ENCODE data around the gene ARID1B. TPM values are rescaled to one million over a fixed set of nuclear protein-coding genes. Genes with fewer than 3 reads are reported as not detected.

ARID1B gene
- total and polyA plus RNA-seq, 8 donors: 16.2 to 68.0 (median 42.5) TPM

- no peak for TF ChIP-seq CTCF (IDR thresholded peaks at IDR 0.05)
- DNase-seq (no peak), ATAC-seq (peak in 2 of 4 donors; percentile 10 to 33), FAIRE-seq (no peak)
- no peaks in the 10 kb centered on the region for H3K27me3 ChIP-seq
- H3K36me3 ChIP-seq: no peaks in the 10 kb centered on the region
- no peaks in the 10 kb centered on the region for H3K9me3 ChIP-seq
- peaks cover 14 to 35% (median 17%) of the 10 kb centered on the region in 3 donors for H3K4me1 ChIP-seq
- intact Hi-C loops (cut with DNase I): loop anchor here in 2 of 3 donors (5.0 to 10.0 kb wide), 2 partner anchors 149 to 151 kb away; no protein-coding TSS in a partner anchor
- H3K27ac ChIP-seq: peak overlapping the region in 1 of 4 donors; percentile 15
- WGBS, 2 donors: 29 to 43% methylated on average over 5 of the region's 5 CpGs
- peak overlapping the region in 1 of 4 donors; percentile 2 for H3K4me3 ChIP-seq
Measured at GRCh38 chr6:157033428-157034140, 256.4 kb downstream of the ARID1B start.

GRCh38 chr6:157034436-157035230 is 257.5 kb downstream of the ARID1B start:
- no peaks in the 10 kb centered on the region for H3K27me3 ChIP-seq
- H3K4me3 ChIP-seq: no peak overlapping the region
- H3K27ac ChIP-seq: no peak overlapping the region
- H3K4me1 ChIP-seq: peaks cover 14 to 35% (median 17%) of the 10 kb centered on the region in 3 donors
- 14 to 16% methylated on average over 6 of the region's 6 CpGs for WGBS, 2 donors
- DNase-seq: no peak
- no peaks in the 10 kb centered on the region for H3K9me3 ChIP-seq
- no peaks in the 10 kb centered on the region for H3K36me3 ChIP-seq
- intact Hi-C loops (cut with DNase I): loop anchor here in 2 of 3 donors (5.0 to 10.0 kb wide), 2 partner anchors 148 to 150 kb away; no protein-coding TSS in a partner anchor
- peak; percentile 79 for FAIRE-seq
- peak; percentile 62 to 87 (median 80) for ATAC-seq
- TF ChIP-seq CTCF (IDR thresholded peaks at IDR 0.05): peak in 3 of 4 donors; percentile 35 to 38 (median 38)

- FAIRE-seq (no peak), ATAC-seq (no peak), DNase-seq (no peak)
- TF ChIP-seq CTCF (IDR thresholded peaks at IDR 0.05): no peak
- Histone ChIP-seq H3K9me3 (no peaks in the 10 kb centered on the region), H3K27me3 (no peaks in the 10 kb centered on the region), H3K27ac (no peak overlapping the region), H3K36me3 (no peaks in the 10 kb centered on the region), H3K4me1 (peaks cover 14 to 35% (median 17%) of the 10 kb centered on the region in 3 donors), H3K4me3 (no peak overlapping the region)
- 75 to 78% methylated on average over 2 of the region's 2 CpGs for WGBS, 2 donors
- intact Hi-C loops (cut with DNase I): loop anchor here in 1 of 3 donors (10.0 kb wide), 1 partner anchor 149 kb away; no protein-coding TSS in a partner anchor
Measured at GRCh38 chr6:157035546-157035945, 258.4 kb downstream of the ARID1B start.

- Histone ChIP-seq H3K9me3 (no peaks in the 10 kb centered on the region), H3K4me1 (peaks cover 14 to 35% (median 17%) of the 10 kb centered on the region in 3 donors), H3K27ac (peak overlapping the region in 2 of 4 donors; percentile 24 to 32), H3K27me3 (no peaks in the 10 kb centered on the region), H3K4me3 (no peak overlapping the region), H3K36me3 (no peaks in the 10 kb centered on the region)
- FAIRE-seq (no peak), ATAC-seq (peak; percentile 46 to 76 (median 58)), DNase-seq (peak in 1 of 6 donors; percentile 25)
- no peak for TF ChIP-seq CTCF (IDR thresholded peaks at IDR 0.05)
- 37 to 41% methylated on average over 5 of the region's 5 CpGs for WGBS, 2 donors
- intact Hi-C loops (cut with DNase I): loop anchor here in 1 of 3 donors (10.0 kb wide), 1 partner anchor 149 kb away; no protein-coding TSS in a partner anchor
Measured at GRCh38 chr6:157036245-157036711, 259.1 kb downstream of the ARID1B start.

All from pancreas (tissue), 10 donors.